Measurements from ENCODE around the gene PLPP3. TPM values are rescaled to one million over a fixed set of nuclear protein-coding genes. Genes with fewer than 3 reads are reported as not detected.
A peak's percentile ranks its signal among the peaks of the same experiment; 100 is the strongest.

PLPP3 gene
- total RNA-seq, 1 donor from 2014 or later = 4.6 TPM

DNA sequence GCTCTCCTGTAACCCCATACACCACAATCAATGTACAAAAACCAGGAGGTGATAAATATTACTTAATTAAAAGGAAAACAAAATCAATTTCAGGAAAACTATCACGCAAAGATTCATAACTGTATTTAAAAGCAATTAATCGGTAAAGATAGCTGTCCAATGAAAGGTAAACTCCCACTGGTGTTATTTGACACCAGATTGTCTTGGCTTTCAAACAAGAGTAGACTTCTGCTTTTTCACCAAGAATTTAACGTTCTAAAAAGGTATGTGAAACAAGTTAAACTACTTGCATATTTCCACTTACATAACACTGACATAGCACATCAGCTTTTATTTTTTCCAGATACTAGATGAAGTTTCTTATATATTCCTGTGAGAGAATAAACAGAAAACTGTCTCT is 3.5 kb downstream of the PLPP3 start:
- intact Hi-C loops (cut with micrococcal nuclease) = loop anchor here (1.0 to 10.0 kb wide), 3 partner anchors 49 to 441 kb away; no protein-coding TSS in a partner anchor
- ChIA-PET CTCF (interaction anchor here (0.8 to 7.1 kb wide), 5 partner anchors 9 to 1292 kb away, joined by 3 to 54 read pairs (median 5); no protein-coding TSS in a partner anchor), POLR2A (interaction anchor here (1.2 to 2.5 kb wide), 2 partner anchors 11 to 99 kb away, joined by 3 to 7 read pairs; no protein-coding TSS in a partner anchor)
- no peaks in the 10 kb centered on the region for H3K27me3 Mint-ChIP-seq
- no peak for TF ChIP-seq CTCF (IDR thresholded peaks at IDR 0.05)
- no peaks in the 10 kb centered on the region for H3K9me3 Mint-ChIP-seq
- peak overlapping the region; percentile 46 for H3K4me3 Mint-ChIP-seq
- peaks cover 67% of the 10 kb centered on the region for H3K4me1 Mint-ChIP-seq
- DNase-seq (no peak), ATAC-seq (ENCODE audit: low read depth) (no peak)
- H3K27ac Mint-ChIP-seq = peak overlapping the region; percentile 66
- H3K36me3 Mint-ChIP-seq (ENCODE audit: low read depth) = no peaks in the 10 kb centered on the region

GRCh38 chr1:56574794-56575193 is 4.6 kb downstream of the PLPP3 start:
- H3K4me3 Mint-ChIP-seq = no peak overlapping the region
- ChIA-PET CTCF (interaction anchor here (1.2 to 7.1 kb wide), 3 partner anchors 10 to 1199 kb away, joined by 5 to 54 read pairs (median 17); no protein-coding TSS in a partner anchor), POLR2A (interaction anchor here (0.5 to 0.6 kb wide), 2 partner anchors 33 to 104 kb away, joined by 4 read pairs; no protein-coding TSS in a partner anchor)
- TF ChIP-seq CTCF (IDR thresholded peaks at IDR 0.05) = no peak
- ATAC-seq (ENCODE audit: low read depth) (peak; percentile 41), DNase-seq (no peak)
- no peaks in the 10 kb centered on the region for H3K9me3 Mint-ChIP-seq
- intact Hi-C loops (cut with micrococcal nuclease) = loop anchor here (10.0 kb wide), 1 partner anchor 440 kb away; no protein-coding TSS in a partner anchor
- H3K4me1 Mint-ChIP-seq = peaks cover 70% of the 10 kb centered on the region
- H3K27me3 Mint-ChIP-seq = no peaks in the 10 kb centered on the region
- H3K27ac Mint-ChIP-seq = no peak overlapping the region
- no peaks in the 10 kb centered on the region for H3K36me3 Mint-ChIP-seq (ENCODE audit: low read depth)

- TF ChIP-seq CTCF (IDR thresholded peaks at IDR 0.05) = no peak
- H3K27ac Mint-ChIP-seq = no peak overlapping the region
- ATAC-seq (ENCODE audit: low read depth) (no peak), DNase-seq (no peak)
- ChIA-PET CTCF (no interaction called here), POLR2A (interaction anchor here (0.7 kb wide), 1 partner anchor 1270 kb away, joined by 5 read pairs; no protein-coding TSS in a partner anchor)
- H3K27me3 Mint-ChIP-seq = no peaks in the 10 kb centered on the region
- no peaks in the 10 kb centered on the region for H3K9me3 Mint-ChIP-seq
- peaks cover 69% of the 10 kb centered on the region for H3K4me1 Mint-ChIP-seq
- H3K4me3 Mint-ChIP-seq = no peak overlapping the region
- H3K36me3 Mint-ChIP-seq (ENCODE audit: low read depth) = no peaks in the 10 kb centered on the region
- intact Hi-C loops (cut with micrococcal nuclease) = loop anchor here (10.0 kb wide), 1 partner anchor 439 kb away; no protein-coding TSS in a partner anchor
These were observed 6.1 kb downstream of the PLPP3 start for GRCh38 chr1:56573311-56573710.

- no peaks in the 10 kb centered on the region for H3K36me3 Mint-ChIP-seq (ENCODE audit: low read depth)
- intact Hi-C loops (cut with micrococcal nuclease) = loop anchor here (10.0 kb wide), 1 partner anchor 438 kb away; no protein-coding TSS in a partner anchor
- ATAC-seq (ENCODE audit: low read depth) = no peak
- ChIA-PET CTCF (no interaction called here), POLR2A (no interaction called here)
- H3K9me3 Mint-ChIP-seq = no peaks in the 10 kb centered on the region
- no peaks in the 10 kb centered on the region for H3K27me3 Mint-ChIP-seq
- H3K4me3 Mint-ChIP-seq = no peak overlapping the region
- no peak overlapping the region for H3K27ac Mint-ChIP-seq
- peaks cover 64% of the 10 kb centered on the region for H3K4me1 Mint-ChIP-seq
- no peak for DNase-seq
- no peak for TF ChIP-seq CTCF (IDR thresholded peaks at IDR 0.05)
These were observed 6.9 kb downstream of the PLPP3 start for GRCh38 chr1:56572334-56573050.

- ChIA-PET POLR2A (no interaction called here), CTCF (interaction anchor here (0.9 kb wide), 1 partner anchor 13 kb away, joined by 3 read pairs; no protein-coding TSS in a partner anchor)
- no peak for TF ChIP-seq CTCF (IDR thresholded peaks at IDR 0.05)
- H3K27me3 Mint-ChIP-seq = no peaks in the 10 kb centered on the region
- DNase-seq (no peak), ATAC-seq (ENCODE audit: low read depth) (no peak)
- H3K27ac Mint-ChIP-seq = no peak overlapping the region
- peaks cover 54% of the 10 kb centered on the region for H3K4me1 Mint-ChIP-seq
- no peak overlapping the region for H3K4me3 Mint-ChIP-seq
- H3K36me3 Mint-ChIP-seq (ENCODE audit: low read depth) = no peaks in the 10 kb centered on the region
- intact Hi-C loops (cut with micrococcal nuclease) = loop anchor here (10.0 kb wide), 1 partner anchor 437 kb away; no protein-coding TSS in a partner anchor
- no peaks in the 10 kb centered on the region for H3K9me3 Mint-ChIP-seq
These were observed 7.9 kb downstream of the PLPP3 start for GRCh38 chr1:56571448-56571847.

Data from activated B cell treated with CpG ODN at 0.5 μM for 24 hours (primary cell).